BE2C (cell line): ENCODE data around the gene KIF15.
"Not testable (repeated sequence)": the region's sequence is repeated elsewhere in the genome, so short reads cannot be mapped to it uniquely, and the experiment has no call there.

Experiments used
- DNase-seq: peaks from one replicate; pipeline ENCODE4 v3.0.0-alpha.2; 2020
- H3K27me3 ChIP-seq: fragments of 250-450 bp; sonication (Bioruptor Pico); 2 replicates; pipeline ENCODE4 v1.5.1; 2020; ENCODE audit warnings: mild to moderate bottlenecking
- H3K36me3 ChIP-seq: fragments of 250-450 bp; sonication (Bioruptor Pico); 2 replicates; pipeline ENCODE4 v1.5.1; 2020; ENCODE audit warnings: mild to moderate bottlenecking
- H3K4me1 ChIP-seq: fragments of 250-450 bp; sonication (Bioruptor Pico); 2 replicates; pipeline ENCODE4 v1.5.1; 2020
- H3K4me3 ChIP-seq: 2 replicates; pipeline ENCODE4 v1.5.1; 2011; ENCODE audit warnings: low read depth, low read length
- H3K9me3 ChIP-seq: fragments of 250-450 bp; sonication (Bioruptor Pico); 2 replicates; pipeline ENCODE4 v1.5.1; 2020
- CTCF ChIP-seq: IDR thresholded peaks from 2 replicates; pipeline ENCODE4 v1.5.1; 2012; ENCODE audit warnings: mild to moderate bottlenecking, low read depth, low read length

The KIF15 gene

GRCh38 chr3:44805960-44806359 is 44.4 kb downstream of the KIF15 start:
- DNase-seq = no peak
- no peaks in the 10 kb centered on the region for H3K4me1 ChIP-seq
- no peak overlapping the region for H3K4me3 ChIP-seq
- 0 out of 2 replicates have a peak, but pooled peaks cover 7% of the 10 kb centered on the region for H3K36me3 ChIP-seq
- TF ChIP-seq CTCF = no peak
- H3K27me3 ChIP-seq = no peaks in the 10 kb centered on the region
- H3K9me3 ChIP-seq = no peaks in the 10 kb centered on the region

GRCh38 chr3:44814751-44815150 is 53.2 kb downstream of the KIF15 start:
- no peak for DNase-seq
- TF ChIP-seq CTCF = no peak
- Histone ChIP-seq H3K36me3 (no peaks in the 10 kb centered on the region; the same call in 1 of the 2 replicates), H3K27me3 (no peaks in the 10 kb centered on the region), H3K9me3 (no peaks in the 10 kb centered on the region), H3K4me3 (no peak overlapping the region), H3K4me1 (no peaks in the 10 kb centered on the region)

- not testable (repeated sequence) for H3K27me3 ChIP-seq, H3K36me3 ChIP-seq, DNase-seq
Observed at GRCh38 chr3:44816334-44816733, 54.7 kb downstream of the KIF15 start.

GRCh38 chr3:44821206-44821605 is 59.6 kb downstream of the KIF15 start:
- not testable (repeated sequence) for DNase-seq, H3K4me3 ChIP-seq, H3K4me1 ChIP-seq, H3K36me3 ChIP-seq, H3K27me3 ChIP-seq, H3K9me3 ChIP-seq

More at GRCh38 chr3:44816334-44816733, 54.7 kb downstream of the KIF15 start:
- H3K4me3 ChIP-seq, H3K4me1 ChIP-seq, H3K9me3 ChIP-seq: not testable (repeated sequence)

GRCh38 chr3:44825264-44825925 is 63.8 kb downstream of the KIF15 start:
- no peaks in the 10 kb centered on the region for H3K27me3 ChIP-seq
- no peaks in the 10 kb centered on the region for H3K9me3 ChIP-seq
- peaks cover 6% of the 10 kb centered on the region; the same call in 1 of the 2 replicates for H3K36me3 ChIP-seq
- no peak overlapping the region for H3K4me3 ChIP-seq
- no peak for TF ChIP-seq CTCF
- no peaks in the 10 kb centered on the region for H3K4me1 ChIP-seq
- DNase-seq = no peak

- TF ChIP-seq CTCF = no peak
- Histone ChIP-seq H3K9me3 (no peaks in the 10 kb centered on the region), H3K4me1 (no peaks in the 10 kb centered on the region), H3K4me3 (no peak overlapping the region), H3K27me3 (no peaks in the 10 kb centered on the region), H3K36me3 (peaks cover 6% of the 10 kb centered on the region; the same call in 1 of the 2 replicates)
- DNase-seq = no peak
Observed at GRCh38 chr3:44827196-44827595, 65.6 kb downstream of the KIF15 start.

GRCh38 chr3:44831232-44831631 is 69.6 kb downstream of the KIF15 start:
- no peak for DNase-seq
- Histone ChIP-seq H3K4me3 (no peak overlapping the region), H3K9me3 (no peaks in the 10 kb centered on the region), H3K4me1 (no peaks in the 10 kb centered on the region), H3K36me3 (peaks cover 3% of the 10 kb centered on the region; the same call in 1 of the 2 replicates), H3K27me3 (no peaks in the 10 kb centered on the region)
- no peak for TF ChIP-seq CTCF
